ENCODE data around the gene CORO2B. TPM values are rescaled to one million over a fixed set of nuclear protein-coding genes. Genes with fewer than 3 reads are reported as not detected.

The CORO2B gene
- total RNA-seq, 6 donors from 2014 or later: 0.79 to 9.0 (median 2.0) TPM

DNA sequence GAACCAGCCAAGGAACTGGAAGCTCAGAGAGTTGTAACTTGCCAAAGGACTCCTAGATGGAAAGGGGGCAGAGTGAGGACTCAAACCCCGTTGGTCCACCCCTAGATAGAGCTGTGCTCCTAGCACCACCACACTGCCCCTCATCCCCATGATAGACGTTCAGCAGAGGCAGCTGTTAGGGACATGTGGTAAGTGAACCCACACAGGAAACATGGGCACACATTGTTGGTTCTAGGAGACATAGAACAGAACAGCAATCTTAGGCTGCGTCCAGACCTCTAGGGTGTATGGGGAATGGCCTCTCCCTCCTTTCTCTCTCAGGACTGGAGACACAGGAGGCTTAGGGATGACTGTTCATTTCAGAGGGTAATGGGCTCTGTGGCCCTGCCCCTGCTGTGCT lies 139.2 kb downstream of the CORO2B start:
- no peak overlapping the region for H3K4me3 ChIP-seq
- DNase-seq: no peak
- ATAC-seq (ENCODE audit: low FRiP score in 2 of 2): no peak
- 62 to 68% methylated on average over 3 of the region's 3 CpGs for WGBS, 2 donors
- no peaks in the 10 kb centered on the region for H3K4me1 ChIP-seq
- no peak overlapping the region for H3K27ac ChIP-seq
- TF ChIP-seq EP300 (IDR thresholded peaks at IDR 0.05): no peak
- TF ChIP-seq POLR2AphosphoS5 (IDR thresholded peaks at IDR 0.05): no peak
- no peak for TF ChIP-seq POLR2A (IDR thresholded peaks at IDR 0.05)
- TF ChIP-seq, protein P1, sequence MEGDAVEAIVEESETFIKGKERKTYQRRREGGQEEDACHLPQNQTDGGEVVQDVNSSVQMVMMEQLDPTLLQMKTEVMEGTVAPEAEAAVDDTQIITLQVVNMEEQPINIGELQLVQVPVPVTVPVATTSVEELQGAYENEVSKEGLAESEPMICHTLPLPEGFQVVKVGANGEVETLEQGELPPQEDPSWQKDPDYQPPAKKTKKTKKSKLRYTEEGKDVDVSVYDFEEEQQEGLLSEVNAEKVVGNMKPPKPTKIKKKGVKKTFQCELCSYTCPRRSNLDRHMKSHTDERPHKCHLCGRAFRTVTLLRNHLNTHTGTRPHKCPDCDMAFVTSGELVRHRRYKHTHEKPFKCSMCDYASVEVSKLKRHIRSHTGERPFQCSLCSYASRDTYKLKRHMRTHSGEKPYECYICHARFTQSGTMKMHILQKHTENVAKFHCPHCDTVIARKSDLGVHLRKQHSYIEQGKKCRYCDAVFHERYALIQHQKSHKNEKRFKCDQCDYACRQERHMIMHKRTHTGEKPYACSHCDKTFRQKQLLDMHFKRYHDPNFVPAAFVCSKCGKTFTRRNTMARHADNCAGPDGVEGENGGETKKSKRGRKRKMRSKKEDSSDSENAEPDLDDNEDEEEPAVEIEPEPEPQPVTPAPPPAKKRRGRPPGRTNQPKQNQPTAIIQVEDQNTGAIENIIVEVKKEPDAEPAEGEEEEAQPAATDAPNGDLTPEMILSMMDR (IDR thresholded peaks at IDR 0.05): no peak
- no peaks in the 10 kb centered on the region for H3K9me3 ChIP-seq
- H3K27me3 ChIP-seq: no peaks in the 10 kb centered on the region
- H3K36me3 ChIP-seq: peaks cover 0 to 3% (median 0%) of the 10 kb centered on the region in 4 donors

DNA sequence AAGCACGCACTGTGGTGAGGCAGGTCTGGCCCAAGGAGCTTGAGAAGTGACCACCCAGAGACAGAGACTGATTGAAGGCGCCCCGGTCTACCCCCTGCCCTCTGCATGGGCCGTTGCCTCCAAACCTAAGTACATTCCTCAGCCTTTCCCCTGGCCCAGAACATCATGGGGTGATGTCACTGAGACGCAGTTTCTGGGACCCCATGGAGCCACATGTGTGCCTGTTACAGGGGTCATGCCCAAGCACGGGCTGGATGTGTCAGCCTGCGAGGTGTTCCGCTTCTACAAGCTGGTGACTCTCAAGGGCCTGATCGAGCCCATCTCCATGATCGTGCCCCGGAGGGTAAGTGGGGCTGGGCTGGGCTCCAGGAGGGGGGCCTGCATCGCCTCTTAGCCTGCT lies 139.7 kb downstream of the CORO2B start:
- WGBS, 2 donors: 87 to 92% methylated on average over 9 to 12 of the region's 12 CpGs
- peaks cover 0 to 2% (median 0%) of the 10 kb centered on the region in 4 donors for H3K36me3 ChIP-seq
- H3K4me1 ChIP-seq: no peaks in the 10 kb centered on the region
- H3K9me3 ChIP-seq: no peaks in the 10 kb centered on the region
- H3K27ac ChIP-seq: no peak overlapping the region
- H3K27me3 ChIP-seq: no peaks in the 10 kb centered on the region
- no peak for DNase-seq
- no peak for ATAC-seq (ENCODE audit: low FRiP score in 2 of 2)
- no peak overlapping the region for H3K4me3 ChIP-seq
- TF ChIP-seq EP300 (IDR thresholded peaks at IDR 0.05): no peak
- TF ChIP-seq, protein P1 (IDR thresholded peaks at IDR 0.05): no peak
- TF ChIP-seq POLR2A (IDR thresholded peaks at IDR 0.05): no peak
- TF ChIP-seq POLR2AphosphoS5 (IDR thresholded peaks at IDR 0.05): no peak

DNA sequence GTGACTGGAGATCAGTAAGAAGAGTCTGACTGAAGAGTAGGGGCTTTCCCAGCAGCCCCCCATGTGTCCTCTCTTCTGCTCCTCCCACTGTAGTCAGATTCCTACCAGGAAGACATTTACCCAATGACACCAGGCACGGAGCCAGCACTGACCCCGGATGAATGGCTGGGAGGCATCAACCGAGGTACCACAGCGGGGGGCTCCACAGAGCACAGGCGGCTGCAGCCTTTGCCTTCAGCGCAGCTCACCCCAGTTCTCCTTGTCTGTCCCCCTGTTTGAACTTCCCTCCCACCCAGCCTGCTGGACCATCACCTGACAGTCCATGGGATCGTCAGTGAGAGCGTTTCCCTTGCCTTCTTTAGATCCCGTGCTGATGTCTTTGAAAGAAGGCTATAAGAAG lies 140.3 kb downstream of the CORO2B start:
- Histone ChIP-seq H3K36me3 (no peaks in the 10 kb centered on the region), H3K9me3 (no peaks in the 10 kb centered on the region), H3K27ac (no peak overlapping the region), H3K4me3 (no peak overlapping the region), H3K4me1 (no peaks in the 10 kb centered on the region), H3K27me3 (no peaks in the 10 kb centered on the region)
- WGBS, 2 donors: 91 to 94% methylated on average over 3 to 9 of the region's 9 CpGs
- TF ChIP-seq EP300 (IDR thresholded peaks at IDR 0.05) (no peak), POLR2A (IDR thresholded peaks at IDR 0.05) (no peak)
- ATAC-seq (ENCODE audit: low FRiP score in 2 of 2) (no peak), DNase-seq (no peak)

- WGBS, 2 donors: 89 to 94% methylated on average over 8 to 10 of the region's 10 CpGs
- DNase-seq (no peak), ATAC-seq (ENCODE audit: low FRiP score in 2 of 2) (no peak)
- Histone ChIP-seq H3K9me3 (no peaks in the 10 kb centered on the region), H3K27me3 (no peaks in the 10 kb centered on the region), H3K4me1 (no peaks in the 10 kb centered on the region), H3K36me3 (no peaks in the 10 kb centered on the region), H3K4me3 (no peak overlapping the region), H3K27ac (no peak overlapping the region)
- TF ChIP-seq, protein P1 (IDR thresholded peaks at IDR 0.05): no peak
- TF ChIP-seq POLR2AphosphoS5 (IDR thresholded peaks at IDR 0.05) (no peak), EP300 (IDR thresholded peaks at IDR 0.05) (no peak), POLR2A (IDR thresholded peaks at IDR 0.05) (no peak)
Measured at GRCh38 chr15:68719672-68720071, 140.9 kb downstream of the CORO2B start.

DNA sequence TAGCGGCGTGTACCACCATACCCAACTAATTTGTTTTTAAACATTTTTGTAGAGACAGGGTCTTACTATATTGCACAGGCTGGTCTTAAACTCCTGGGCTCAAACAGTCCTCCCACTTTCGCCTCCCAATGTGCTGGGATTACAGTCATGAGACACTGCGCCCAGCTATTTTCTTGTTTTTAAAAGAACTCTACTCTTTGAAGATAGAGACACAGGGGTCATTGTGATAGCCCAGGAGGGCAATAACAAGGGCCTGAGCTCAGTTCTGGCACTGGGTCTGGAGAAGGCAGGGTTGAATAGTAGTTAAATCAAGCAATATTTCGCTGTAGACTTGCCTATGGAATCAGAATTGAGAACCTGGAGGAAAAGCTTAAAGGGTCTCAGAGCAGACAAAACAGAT lies 143.1 kb downstream of the CORO2B start:
- Histone ChIP-seq H3K27ac (no peak overlapping the region), H3K4me1 (peaks cover 2 to 9% (median 5%) of the 10 kb centered on the region in 4 donors), H3K27me3 (no peaks in the 10 kb centered on the region), H3K9me3 (no peaks in the 10 kb centered on the region), H3K4me3 (no peak overlapping the region), H3K36me3 (no peaks in the 10 kb centered on the region)
- ATAC-seq (ENCODE audit: low FRiP score in 2 of 2) (no peak), DNase-seq (no peak)
- TF ChIP-seq POLR2AphosphoS5 (IDR thresholded peaks at IDR 0.05) (no peak), EP300 (IDR thresholded peaks at IDR 0.05) (no peak), POLR2A (IDR thresholded peaks at IDR 0.05) (no peak)
- TF ChIP-seq, protein P1 (IDR thresholded peaks at IDR 0.05): no peak
- 91 to 94% methylated on average over 5 of the region's 5 CpGs for whole genome bisulfite sequencing, 2 donors
